NAMALWA (cell line): ENCODE measurements around the gene ZNF804B.
"Not testable (repeated sequence)": the region's sequence is repeated elsewhere in the genome, so short reads cannot be mapped to it uniquely, and the experiment has no call there.

ENCODE experiments used
- DNase-seq: peaks from one replicate; pipeline ENCODE4 v3.0.0-alpha.2; 2015; ENCODE audit warnings: low spot score

The ZNF804B gene

GRCh38 chr7:89085580-89085979 lies 326.1 kb downstream of the ZNF804B start:
- DNase-seq, result no peak

DNA sequence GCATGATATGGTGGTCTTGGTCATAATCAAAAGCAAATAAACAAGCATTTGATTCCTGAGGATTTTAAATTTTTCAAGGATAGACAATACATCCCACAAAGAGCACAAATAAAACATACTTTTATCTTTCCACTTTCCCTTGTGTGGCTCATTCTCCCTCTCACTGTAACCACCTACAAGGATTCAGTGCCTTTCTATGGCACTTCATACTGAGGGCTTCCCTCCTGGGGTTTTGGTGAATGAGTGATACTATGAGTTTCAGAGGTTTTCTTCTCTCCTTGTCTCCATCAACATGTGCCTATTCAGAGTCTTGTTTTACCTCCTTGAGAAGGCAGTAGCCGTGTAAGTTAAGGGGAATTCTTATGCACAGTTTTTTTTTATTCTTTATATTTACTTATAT lies 332.1 kb downstream of the ZNF804B start:
- no peak for DNase-seq

DNA sequence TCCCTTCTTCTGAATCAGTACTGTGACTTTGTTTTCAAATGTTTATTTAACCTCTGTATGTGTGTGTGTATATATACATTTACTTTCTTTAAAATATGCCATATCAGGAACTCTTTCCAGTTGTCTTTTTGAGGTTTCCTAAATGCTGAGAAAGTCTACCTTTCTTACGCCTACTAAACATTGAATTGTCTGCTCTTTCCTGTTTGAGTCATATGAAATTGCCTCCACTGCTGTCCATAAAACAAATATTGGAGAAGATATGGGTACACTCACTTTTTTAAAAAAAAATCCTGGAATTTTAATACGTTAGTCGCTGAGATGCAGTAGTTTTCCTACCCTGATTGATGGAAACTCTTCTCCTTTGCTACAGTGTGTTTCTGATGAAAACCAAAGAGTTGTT lies 334.8 kb downstream of the ZNF804B start:
- DNase-seq, result no peak

GRCh38 chr7:89103564-89103963 lies 344.1 kb downstream of the ZNF804B start:
- no peak for DNase-seq

GRCh38 chr7:89104748-89105685 lies 345.5 kb downstream of the ZNF804B start:
- DNase-seq, result no peak

- no peak for DNase-seq
Observed at GRCh38 chr7:89123871-89124270, 364.4 kb downstream of the ZNF804B start.

DNA sequence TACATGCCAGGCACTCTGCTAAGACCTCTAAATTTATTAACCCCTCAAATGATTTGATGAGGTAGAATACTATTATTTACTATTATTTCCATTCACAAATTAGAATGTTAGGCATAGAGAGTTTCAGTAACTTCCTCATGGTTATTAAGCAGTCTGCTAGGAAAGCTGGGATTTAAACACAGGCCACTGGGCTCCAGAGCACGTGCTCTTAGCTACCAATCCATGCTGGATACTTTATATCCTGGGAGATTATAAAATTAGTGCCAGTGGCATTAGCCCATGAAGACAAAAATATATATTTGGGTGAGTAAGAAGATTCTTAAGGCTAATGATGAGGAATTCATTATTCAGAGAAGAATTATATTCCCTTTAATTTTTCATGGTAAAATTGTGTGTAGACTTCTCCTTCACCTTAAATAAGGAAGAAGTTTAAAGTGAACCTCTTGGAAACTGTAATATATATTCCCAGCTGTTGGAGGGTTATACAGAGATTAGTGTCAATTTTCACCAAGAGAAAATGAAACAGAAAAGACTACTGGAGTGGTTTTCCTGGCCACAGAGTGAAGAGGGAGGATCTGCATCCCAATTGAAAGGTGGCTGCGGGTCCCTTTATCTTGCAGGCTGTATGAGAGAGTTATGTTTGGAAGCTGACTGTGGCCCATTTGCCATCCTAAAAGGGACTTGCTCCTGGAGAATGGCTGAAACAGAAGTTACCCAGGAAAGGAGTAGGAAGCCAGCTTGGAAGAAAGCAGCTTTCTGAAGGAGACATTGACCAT lies 370.3 kb downstream of the ZNF804B start:
- no peak for DNase-seq

DNA sequence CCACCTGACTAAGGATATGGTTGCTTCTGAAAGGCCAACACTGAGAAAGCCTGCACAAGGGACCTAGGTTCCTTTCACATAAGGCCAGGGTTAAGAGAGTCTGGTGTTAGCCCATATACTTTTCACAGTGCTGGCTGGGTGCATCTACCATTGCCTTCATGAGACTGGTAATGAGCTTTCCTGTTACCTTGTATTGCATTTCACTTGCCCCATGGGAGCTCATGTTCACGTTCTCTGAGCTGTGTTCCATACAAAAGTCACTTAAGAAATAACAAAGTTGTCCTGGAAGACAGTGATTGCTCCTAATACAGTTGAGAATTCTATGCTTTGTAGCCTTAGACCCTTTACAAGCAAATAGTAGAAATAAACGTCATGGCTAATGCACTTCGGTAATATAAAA lies 373.9 kb downstream of the ZNF804B start:
- no peak for DNase-seq

- no peak for DNase-seq
Observed at GRCh38 chr7:89133819-89134218, 374.3 kb downstream of the ZNF804B start.

- no peak for DNase-seq
Observed at GRCh38 chr7:89145801-89146200, 386.3 kb downstream of the ZNF804B start.

DNA sequence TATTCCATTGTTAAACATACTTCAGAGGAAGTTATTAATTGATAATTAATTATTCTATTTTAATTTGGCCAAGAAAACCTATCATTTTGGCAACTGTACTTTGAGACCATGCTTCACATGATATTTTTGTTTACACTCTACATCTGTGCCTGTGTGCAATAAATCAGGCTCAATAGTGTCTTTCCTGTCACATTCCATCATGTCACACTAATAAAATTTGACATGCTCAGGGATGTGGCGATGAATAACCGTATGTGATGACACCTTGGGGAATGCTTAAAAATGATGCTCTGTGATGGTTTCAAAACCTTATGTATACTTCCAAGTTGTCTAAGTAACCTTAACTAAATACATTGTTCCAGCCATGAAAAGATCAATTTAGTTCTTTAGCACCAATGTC lies 400.6 kb downstream of the ZNF804B start:
- no peak for DNase-seq

- DNase-seq, result no peak
Observed at GRCh38 chr7:89165421-89165820, 405.9 kb downstream of the ZNF804B start.

DNA sequence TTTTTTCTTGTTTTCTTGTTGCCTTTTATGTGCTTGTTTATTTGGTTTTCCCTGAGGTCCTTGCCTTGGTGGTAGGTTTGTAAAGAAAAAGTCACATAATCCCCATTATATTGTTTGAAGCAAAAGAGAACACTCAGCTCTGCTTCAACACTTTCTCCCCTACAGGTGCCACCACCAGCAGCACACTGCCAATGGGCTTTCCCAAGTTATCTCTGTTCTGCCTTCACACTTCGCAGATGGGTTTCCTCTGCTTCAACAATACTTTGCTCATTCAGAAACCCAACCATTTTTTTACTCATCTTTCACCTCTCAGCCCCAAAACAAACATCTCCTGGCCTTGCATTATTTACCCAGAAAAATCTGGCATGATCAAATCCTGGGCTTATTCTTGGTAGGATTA lies 411.1 kb downstream of the ZNF804B start:
- no peak for DNase-seq

DNA sequence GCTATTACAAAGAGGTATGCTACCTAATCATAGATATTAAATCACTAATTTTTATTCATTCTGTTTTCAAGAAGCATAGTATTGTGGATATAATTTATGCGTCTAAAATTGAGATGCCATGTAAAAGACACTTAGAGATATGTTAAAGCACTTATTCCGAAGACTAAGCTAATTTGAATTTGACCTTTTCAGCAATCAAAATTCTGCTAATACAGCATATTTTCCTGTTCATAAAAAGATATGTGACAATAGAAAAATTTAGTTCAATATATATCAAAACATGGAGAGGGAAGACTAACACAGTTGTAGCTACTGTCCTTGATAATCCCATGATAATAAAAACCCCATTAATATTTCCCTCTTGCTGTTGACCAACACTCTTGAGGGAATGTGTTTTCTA lies 422.6 kb downstream of the ZNF804B start:
- DNase-seq, result no peak

DNA sequence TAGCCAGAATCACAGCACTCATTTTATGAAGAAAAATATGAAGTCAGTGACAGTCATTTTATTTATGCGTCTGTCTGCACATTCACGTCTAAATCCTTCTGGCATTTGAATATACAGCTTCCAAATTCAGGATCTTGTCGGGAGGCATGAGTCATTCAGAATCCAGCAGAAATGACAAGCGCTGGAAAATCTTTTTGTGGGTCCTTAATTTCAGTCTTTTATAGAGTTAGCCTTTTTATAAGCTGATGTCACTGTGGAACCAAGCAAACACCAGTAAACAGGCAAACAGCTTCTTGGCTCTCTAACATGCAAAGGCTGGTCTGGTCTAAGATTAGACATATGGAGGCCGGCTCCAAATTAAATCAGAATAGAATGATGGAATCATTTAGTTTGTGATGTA lies 424.2 kb downstream of the ZNF804B start:
- no peak for DNase-seq

- DNase-seq, result peak; percentile 24
Observed at GRCh38 chr7:89200758-89201157, 441.3 kb downstream of the ZNF804B start.

GRCh38 chr7:89223900-89224395 lies 464.4 kb downstream of the ZNF804B start:
- DNase-seq, result no peak

GRCh38 chr7:89228688-89229171 lies 469.2 kb downstream of the ZNF804B start:
- not testable (repeated sequence) for DNase-seq

DNA sequence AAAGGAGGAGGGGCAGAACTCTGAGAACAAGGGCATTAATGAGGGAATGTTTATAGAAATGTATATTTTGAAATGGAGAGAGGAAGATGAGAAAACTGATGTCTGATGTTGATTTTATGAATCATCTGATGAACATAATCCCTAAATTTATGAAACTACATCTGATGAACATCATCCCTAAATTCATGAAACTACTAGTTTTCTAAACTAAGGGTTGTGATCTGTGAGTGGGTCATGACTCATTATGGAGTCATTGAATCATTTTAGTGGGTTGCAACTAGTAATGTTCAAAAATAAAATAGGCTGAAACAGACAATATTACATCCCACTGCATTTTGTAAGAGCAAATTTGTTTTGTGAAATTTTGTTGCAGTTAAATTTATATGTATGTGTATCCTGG lies 478.7 kb downstream of the ZNF804B start:
- DNase-seq, result no peak

- no peak for DNase-seq
Observed at GRCh38 chr7:89246196-89246595, 486.7 kb downstream of the ZNF804B start.

DNA sequence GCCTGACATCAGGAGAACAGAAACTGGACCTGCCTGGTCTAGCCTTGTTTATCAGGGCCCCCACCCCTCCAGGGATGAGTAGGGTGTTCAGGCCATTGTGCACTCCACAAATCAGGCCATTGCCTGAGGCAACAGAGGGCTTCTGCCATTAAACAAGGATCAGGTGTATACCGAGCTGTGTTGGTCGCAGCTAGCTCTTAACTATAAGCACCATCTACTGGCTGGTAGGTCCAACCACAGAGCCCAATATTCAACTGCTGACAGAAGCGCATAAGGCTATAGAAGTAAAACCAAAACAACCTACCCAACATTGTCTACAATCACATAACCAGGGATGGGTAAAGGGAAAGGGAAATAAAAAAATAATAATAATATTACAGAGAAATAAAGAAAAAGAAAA lies 487.7 kb downstream of the ZNF804B start:
- DNase-seq, result no peak

- DNase-seq, result no peak
Observed at GRCh38 chr7:89259085-89259484, 499.6 kb downstream of the ZNF804B start.

DNA sequence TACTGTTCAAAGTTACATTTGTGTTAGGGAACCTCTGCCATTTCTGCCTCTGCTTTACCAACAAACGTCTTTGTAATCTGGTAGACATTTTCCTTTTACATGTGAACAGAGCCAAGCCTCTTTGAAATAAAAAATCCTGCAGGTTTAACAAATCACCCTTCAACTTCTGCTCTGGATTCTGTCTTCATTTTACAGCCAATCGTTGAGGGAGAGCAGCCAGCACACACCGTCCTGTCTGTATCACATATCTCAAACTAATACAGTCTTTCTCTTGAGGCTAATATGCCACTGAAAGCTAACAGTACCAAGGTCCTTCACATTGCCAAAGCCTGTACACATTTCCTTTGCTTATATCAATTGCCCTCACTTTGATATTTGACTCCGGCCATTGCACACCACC lies 504.6 kb downstream of the ZNF804B start:
- no peak for DNase-seq
